Measurements from ENCODE around the gene TNFSF11.

DNA sequence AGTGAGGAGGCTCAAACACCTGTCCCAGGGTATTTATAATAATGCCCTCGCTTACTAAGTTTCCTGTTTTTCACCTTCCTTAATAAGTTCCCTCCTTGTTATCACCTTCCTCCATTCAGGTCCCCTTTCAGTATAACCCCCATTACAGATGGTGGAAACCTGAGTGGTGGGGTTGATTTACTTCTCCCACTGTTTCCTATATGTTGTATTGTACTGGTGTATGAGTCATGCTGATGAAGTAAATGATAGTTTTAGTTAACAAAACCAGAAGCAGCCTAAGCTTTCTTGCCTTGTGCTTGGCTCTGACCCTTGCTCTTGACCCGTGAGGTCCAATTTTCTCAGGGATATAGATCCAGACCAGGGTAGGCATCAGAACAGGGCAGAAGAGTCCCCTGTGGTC lies 22.3 kb upstream of the TNFSF11 start:
- TF ChIP-seq POLR2AphosphoS5 (IDR thresholded peaks at IDR 0.05; ENCODE audit: borderline replicate concordance, low read depth, low read length) (no peak), EZH2 (IDR thresholded peaks at IDR 0.05) (no peak)
